Spleen (tissue), 13 donors: ENCODE results near the gene B4GALNT2. TPM values are rescaled to one million over a fixed set of nuclear protein-coding genes. Genes with fewer than 3 reads are reported as not detected.
"Not testable (repeated sequence)": the region's sequence is repeated elsewhere in the genome, so short reads cannot be mapped to it uniquely, and the experiment has no call there.

Source experiments
- DNase-seq: peaks from one replicate; pipeline ENCODE4 v3.0.0-alpha.2; 2020
- H3K27ac ChIP-seq, 8 donors: fragments of 200-600 bp; sonication (generic) in 7 of 8; 1 replicate in 4 of 8; 2 replicates in 4 of 8; pipeline versions ENCODE4 v1.5.0 to v1.8.0; 2016 to 2021; ENCODE audit warnings: inconsistent platforms in 4 of 8, mild to moderate bottlenecking in 4 of 8, moderate library complexity in 1 of 8
- H3K27me3 ChIP-seq, 7 donors: fragments of 200-600 bp; sonication (generic) in 6 of 7; replicated peaks in 1 of 7; 1 replicate in 4 of 7; 2 replicates in 3 of 7; pipeline versions ENCODE4 v1.5.0 to v1.8.0; 2016 to 2021; ENCODE audit warnings: inconsistent platforms in 3 of 7, mild to moderate bottlenecking in 1 of 7
- H3K36me3 ChIP-seq, 6 donors: fragments of 200-600 bp; sonication (generic) in 5 of 6; 1 replicate in 4 of 6; 2 replicates in 2 of 6; pipeline versions ENCODE4 v1.5.0 to v1.8.0; 2016 to 2021; ENCODE audit warnings: inconsistent platforms in 2 of 6
- H3K4me1 ChIP-seq, 6 donors: fragments of 200-600 bp; sonication (generic) in 5 of 6; 1 replicate in 3 of 6; 2 replicates in 3 of 6; pipeline versions ENCODE4 v1.5.0 to v1.8.0; 2016 to 2021; ENCODE audit warnings: inconsistent platforms in 3 of 6
- H3K4me3 ChIP-seq, 8 donors: fragments of 200-600 bp; sonication (generic) in 7 of 8; 1 replicate in 4 of 8; 2 replicates in 4 of 8; pipeline versions ENCODE4 v1.5.0 to v1.8.0; 2016 to 2021; ENCODE audit warnings: inconsistent platforms in 4 of 8, mild to moderate bottlenecking in 4 of 8, moderate library complexity in 2 of 8
- H3K9me3 ChIP-seq, 8 donors: fragments of 200-600 bp; sonication (generic) in 7 of 8; 1 replicate in 4 of 8; 2 replicates in 4 of 8; pipeline versions ENCODE4 v1.5.0 to v1.8.0; 2016 to 2021; ENCODE audit warnings: inconsistent platforms in 4 of 8
- CTCF ChIP-seq, 11 experiments: fragments of 200-600 bp in 7 of 11; fragments of 450-650 bp in 4 of 11; sonication (generic) in 4 of 11; IDR thresholded peaks in 8 of 11; conservative IDR thresholded peaks in 3 of 11; 1 replicate in 7 of 11; 2 replicates in 4 of 11; pipeline versions ENCODE4 v1.4.0 to v1.8.0; 2016 to 2021; ENCODE audit warnings: antibody characterized with exemption in 11 of 11, inconsistent platforms in 4 of 11, mild to moderate bottlenecking in 1 of 11
- POLR2A ChIP-seq, 3 donors: fragments of 450-650 bp; IDR thresholded peaks; one replicate each; pipeline ENCODE4 v1.5.1; 2017; ENCODE audit warnings: antibody characterized with exemption in 3 of 3, mild to moderate bottlenecking in 1 of 3
- POLR2AphosphoS5 ChIP-seq, 3 donors: sonication (generic); formaldehyde crosslinking; IDR thresholded peaks; one replicate each; pipeline ENCODE4 v1.5.1; 2017; ENCODE audit warnings: antibody characterized with exemption in 3 of 3
- WGBS, 5 donors: extraction: QIAGEN DNeasy Blood & Tissue Kit in 3 of 5; methylation state at CpG; one replicate each; pipeline versions ENCODE4 v1.1.5 to v1.1.7; 2013 to 2018; 5-methylcytosine and 5-hydroxymethylcytosine counted together
- intact Hi-C: fragments of 100-400 bp; cut with DNase I; formaldehyde crosslinking; loops from one replicate; pipeline ENCODE4 v1.15.0; 2023; ENCODE audit warnings: low total_unique reads
- long read RNA-seq, 2 donors: transcript quantifications; one replicate each; lab custom pipeline, GENCODE V29; 2026
- polyA plus RNA-seq, 3 donors: library from polyadenylated mRNA; stranded (reverse); fragments of 200-250 nt; gene quantifications; one replicate each; pipeline ENCODE4 v1.2.1, GENCODE V29; 2013
- total RNA-seq, 7 donors: library from RNA; depleted of rRNA in 3 of 7; stranded (reverse); fragments of >200 nt in 3 of 7; fragmentation: NEBNext Ultra II Directional in 4 of 7; extraction: Animal tissue kit (Norgen Biotek cat#: 25700) in 4 of 7; gene quantifications; one replicate each; pipeline versions ENCODE4 v1.1.0 to v1.2.1, GENCODE V29; 2016 to 2021
- donor health status: healthy with polysubstance abuse.
- donor health status: DM: no; HTN: no; CAD: no; lungs with moderate emphysema.
- donor health status: DM: no; HTN: no; CAD: no.
- donor health status: Bipolar disorder and iron deficiency.
- donor health status: healthy.
- donor health status: DM: no; HTN: no; CAD: no.
- donor health status: DM: yes; HTN: yes; CAD: no.

B4GALNT2 gene
- under 1 TPM in 4 of 7 donors, not detected in 3; 0.10 to 0.21 (median 0.18) TPM for total RNA-seq
- not detected for polyA plus RNA-seq
- long read RNA-seq, donor 1 = 0 reads
- long read RNA-seq, donor 2 = 0 reads

GRCh38 chr17:49132699-49133364 is at the start of gene B4GALNT2:
Gene B4GALNT2, plus strand, starts transcription at chr17:49132769. Its CDS starts 24 bp downstream, at chr17:49132793.
- Histone ChIP-seq H3K36me3 (no peaks in the 10 kb centered on the region), H3K4me1 (peaks cover 0 to 12% (median 11%) of the 10 kb centered on the region in 6 donors), H3K9me3 (peaks cover 0 to 7% (median 0%) of the 10 kb centered on the region in 8 donors), H3K27ac (no peak within 1 kb of the TSS), H3K27me3 (peaks cover 0 to 68% (median 47%) of the 10 kb centered on the region in 7 donors), H3K4me3 (peak within 1 kb of the TSS in 4 of 8 donors; percentile 19 to 60 (median 28))
- intact Hi-C loops = no loop called here
- TF ChIP-seq POLR2A (IDR thresholded peaks at IDR 0.05) = no peak
- no peak for TF ChIP-seq CTCF (IDR thresholded peaks at IDR 0.05 in 8 of 11, conservative IDR thresholded peaks at IDR 0.05 in 3 of 11)
- TF ChIP-seq POLR2AphosphoS5 (IDR thresholded peaks at IDR 0.05) = peak in 1 of 3 donors; percentile 6
- DNase-seq = no peak
- WGBS, 5 donors = 5 to 20% (median 8%) methylated on average over 16 to 65 of the region's 65 CpGs

- DNase-seq, H3K4me3 ChIP-seq, H3K9me3 ChIP-seq, H3K4me1 ChIP-seq, intact Hi-C loops, H3K27ac ChIP-seq, H3K36me3 ChIP-seq: not testable (repeated sequence)
- peaks cover 0 to 65% (median 0%) of the 10 kb centered on the region in 7 donors for H3K27me3 ChIP-seq
- WGBS, 5 donors = 55 to 68% (median 67%) methylated on average over 2 of the region's 2 CpGs
These were observed 47.5 kb upstream of the B4GALNT2 start for GRCh38 chr17:49085046-49085445.

GRCh38 chr17:49085565-49086315 is 46.8 kb upstream of the B4GALNT2 start:
- WGBS, 5 donors = 82 to 93% (median 90%) methylated on average over 5 of the region's 5 CpGs
- H3K27ac ChIP-seq = no peak overlapping the region
- no peaks in the 10 kb centered on the region for H3K4me1 ChIP-seq
- H3K4me3 ChIP-seq = no peak overlapping the region
- peaks cover 0 to 65% (median 0%) of the 10 kb centered on the region in 7 donors for H3K27me3 ChIP-seq
- intact Hi-C loops = no loop called here
- TF ChIP-seq CTCF (IDR thresholded peaks at IDR 0.05 in 8 of 11, conservative IDR thresholded peaks at IDR 0.05 in 3 of 11) = no peak
- TF ChIP-seq POLR2A (IDR thresholded peaks at IDR 0.05) = no peak
- no peak for TF ChIP-seq POLR2AphosphoS5 (IDR thresholded peaks at IDR 0.05)
- no peaks in the 10 kb centered on the region for H3K9me3 ChIP-seq
- H3K36me3 ChIP-seq = no peaks in the 10 kb centered on the region
- DNase-seq = no peak

- intact Hi-C loops = no loop called here
- WGBS, 5 donors = 37 to 57% (median 53%) methylated on average over 1 of the region's 1 CpG
- peaks cover 0 to 70% (median 0%) of the 10 kb centered on the region in 7 donors for H3K27me3 ChIP-seq
- H3K36me3 ChIP-seq = no peaks in the 10 kb centered on the region
- H3K4me3 ChIP-seq = no peak overlapping the region
- no peak for DNase-seq
- H3K9me3 ChIP-seq = no peaks in the 10 kb centered on the region
- H3K27ac ChIP-seq = no peak overlapping the region
- TF ChIP-seq POLR2AphosphoS5 (IDR thresholded peaks at IDR 0.05) = no peak
- no peaks in the 10 kb centered on the region for H3K4me1 ChIP-seq
These were observed 46.3 kb upstream of the B4GALNT2 start for GRCh38 chr17:49086316-49086605.

GRCh38 chr17:49086649-49087048 is 45.9 kb upstream of the B4GALNT2 start:
- H3K27ac ChIP-seq = no peak overlapping the region
- DNase-seq = no peak
- no peaks in the 10 kb centered on the region for H3K9me3 ChIP-seq
- no peaks in the 10 kb centered on the region for H3K4me1 ChIP-seq
- H3K4me3 ChIP-seq = no peak overlapping the region
- no peak for TF ChIP-seq POLR2AphosphoS5 (IDR thresholded peaks at IDR 0.05)
- TF ChIP-seq POLR2A (IDR thresholded peaks at IDR 0.05) = no peak
- TF ChIP-seq CTCF (IDR thresholded peaks at IDR 0.05 in 8 of 11, conservative IDR thresholded peaks at IDR 0.05 in 3 of 11) = no peak
- peaks cover 0 to 70% (median 0%) of the 10 kb centered on the region in 7 donors for H3K27me3 ChIP-seq
- intact Hi-C loops = no loop called here
- H3K36me3 ChIP-seq = no peaks in the 10 kb centered on the region
